ENCODE data around the gene TNFRSF9. TPM values are rescaled to one million over a fixed set of nuclear protein-coding genes. Genes with fewer than 3 reads are reported as not detected.

The TNFRSF9 gene
- total RNA-seq, 1 donor from 2014 or later: 0.28 TPM

DNA sequence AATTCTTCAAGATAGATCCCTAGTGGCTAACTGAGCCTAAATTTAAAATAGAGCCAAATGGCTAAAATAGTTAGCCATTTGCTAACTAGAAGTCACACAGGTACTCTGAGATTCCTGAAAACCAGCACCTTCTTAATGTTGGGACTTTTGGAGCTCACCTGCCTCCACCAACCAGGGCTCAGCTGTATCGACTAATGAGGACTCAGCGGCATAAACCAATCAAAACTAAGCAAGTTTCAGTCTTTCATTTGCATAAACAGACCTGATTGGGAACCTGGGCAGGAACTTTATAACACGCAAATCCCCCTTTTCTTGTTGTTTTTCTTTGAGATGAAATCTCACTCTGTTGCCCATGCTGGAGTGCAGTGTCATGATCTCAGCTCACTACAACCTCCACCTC lies 28.5 kb downstream of the TNFRSF9 start:
- TF ChIP-seq, protein P1, sequence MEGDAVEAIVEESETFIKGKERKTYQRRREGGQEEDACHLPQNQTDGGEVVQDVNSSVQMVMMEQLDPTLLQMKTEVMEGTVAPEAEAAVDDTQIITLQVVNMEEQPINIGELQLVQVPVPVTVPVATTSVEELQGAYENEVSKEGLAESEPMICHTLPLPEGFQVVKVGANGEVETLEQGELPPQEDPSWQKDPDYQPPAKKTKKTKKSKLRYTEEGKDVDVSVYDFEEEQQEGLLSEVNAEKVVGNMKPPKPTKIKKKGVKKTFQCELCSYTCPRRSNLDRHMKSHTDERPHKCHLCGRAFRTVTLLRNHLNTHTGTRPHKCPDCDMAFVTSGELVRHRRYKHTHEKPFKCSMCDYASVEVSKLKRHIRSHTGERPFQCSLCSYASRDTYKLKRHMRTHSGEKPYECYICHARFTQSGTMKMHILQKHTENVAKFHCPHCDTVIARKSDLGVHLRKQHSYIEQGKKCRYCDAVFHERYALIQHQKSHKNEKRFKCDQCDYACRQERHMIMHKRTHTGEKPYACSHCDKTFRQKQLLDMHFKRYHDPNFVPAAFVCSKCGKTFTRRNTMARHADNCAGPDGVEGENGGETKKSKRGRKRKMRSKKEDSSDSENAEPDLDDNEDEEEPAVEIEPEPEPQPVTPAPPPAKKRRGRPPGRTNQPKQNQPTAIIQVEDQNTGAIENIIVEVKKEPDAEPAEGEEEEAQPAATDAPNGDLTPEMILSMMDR (conservative IDR thresholded peaks at IDR 0.05): no peak
- Mint-ChIP-seq H3K9me3 (no peaks in the 10 kb centered on the region), H3K27ac (ENCODE audit: unreplicated experiment) (no peak overlapping the region), H3K27me3 (ENCODE audit: low read depth) (no peaks in the 10 kb centered on the region), H3K4me1 (no peaks in the 10 kb centered on the region), H3K36me3 (ENCODE audit: low read depth) (no peaks in the 10 kb centered on the region), H3K4me3 (no peak overlapping the region)
- DNase-seq (ENCODE audit: low read depth, low spot score): no peak

DNA sequence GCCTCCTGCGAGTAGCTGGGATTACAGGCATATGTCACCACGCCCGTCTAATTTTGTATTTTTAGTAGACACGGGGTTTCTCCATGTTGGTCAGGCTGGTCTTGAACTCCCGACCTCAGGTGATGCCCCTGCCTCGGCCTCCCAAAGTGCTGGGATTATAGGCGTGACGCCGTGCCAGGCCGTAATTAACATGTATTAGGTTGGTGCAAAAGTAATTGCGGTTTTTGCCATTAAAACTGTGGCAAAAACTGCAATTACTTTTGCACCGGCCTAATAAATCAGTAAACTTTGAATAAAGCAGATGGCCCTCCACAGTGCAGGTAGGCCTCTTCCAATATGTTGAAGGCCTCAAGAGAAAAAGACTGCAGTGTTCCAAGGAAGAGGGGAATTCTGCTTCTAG lies 35.4 kb downstream of the TNFRSF9 start:
- TF ChIP-seq, protein P1 (conservative IDR thresholded peaks at IDR 0.05): no peak
- Mint-ChIP-seq H3K36me3 (ENCODE audit: low read depth) (no peaks in the 10 kb centered on the region), H3K4me1 (no peaks in the 10 kb centered on the region), H3K9me3 (no peaks in the 10 kb centered on the region), H3K4me3 (no peak overlapping the region), H3K27me3 (ENCODE audit: low read depth) (peaks cover 2% of the 10 kb centered on the region), H3K27ac (ENCODE audit: unreplicated experiment) (no peak overlapping the region)
- no peak for DNase-seq (ENCODE audit: low read depth, low spot score)

GRCh38 chr1:7902478-7903085 lies 38.1 kb downstream of the TNFRSF9 start:
- Mint-ChIP-seq H3K4me3 (no peak overlapping the region), H3K9me3 (no peaks in the 10 kb centered on the region), H3K27me3 (ENCODE audit: low read depth) (peaks cover 2% of the 10 kb centered on the region), H3K4me1 (no peaks in the 10 kb centered on the region), H3K27ac (ENCODE audit: unreplicated experiment) (no peak overlapping the region), H3K36me3 (ENCODE audit: low read depth) (no peaks in the 10 kb centered on the region)
- TF ChIP-seq, protein P1 (conservative IDR thresholded peaks at IDR 0.05): peak; percentile 79
- DNase-seq (ENCODE audit: low read depth, low spot score): peak; percentile 75

- DNase-seq (ENCODE audit: low read depth, low spot score): no peak
- Mint-ChIP-seq H3K27ac (ENCODE audit: unreplicated experiment) (no peak overlapping the region), H3K9me3 (no peaks in the 10 kb centered on the region), H3K36me3 (ENCODE audit: low read depth) (no peaks in the 10 kb centered on the region), H3K4me3 (no peak overlapping the region), H3K27me3 (ENCODE audit: low read depth) (peaks cover 2% of the 10 kb centered on the region), H3K4me1 (no peaks in the 10 kb centered on the region)
- TF ChIP-seq, protein P1 (conservative IDR thresholded peaks at IDR 0.05): no peak
These were observed 40.9 kb downstream of the TNFRSF9 start for GRCh38 chr1:7899741-7900140.

DNA sequence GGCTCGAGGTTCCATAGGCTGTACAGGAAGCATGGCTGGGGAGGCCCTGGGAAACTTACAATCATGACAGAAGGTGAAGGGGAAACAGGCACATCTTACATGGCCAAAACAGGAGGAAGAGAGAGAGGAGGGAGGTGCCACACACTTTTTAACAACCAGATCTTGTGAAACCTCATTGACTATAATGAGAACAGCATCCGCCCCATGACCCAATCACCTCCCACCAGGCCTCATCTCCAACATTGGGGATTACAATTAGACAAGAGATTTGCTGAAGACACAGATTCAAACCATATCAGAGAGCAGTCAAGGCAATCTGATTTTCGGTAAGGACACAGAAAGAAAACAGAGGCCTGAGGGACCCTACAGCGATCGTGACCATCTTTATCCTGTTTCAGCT lies 41.7 kb downstream of the TNFRSF9 start:
- DNase-seq (ENCODE audit: low read depth, low spot score): no peak
- no peaks in the 10 kb centered on the region for H3K4me1 Mint-ChIP-seq
- TF ChIP-seq, protein P1 (conservative IDR thresholded peaks at IDR 0.05): no peak
- H3K27ac Mint-ChIP-seq (ENCODE audit: unreplicated experiment): peak overlapping the region; percentile 32
- H3K4me3 Mint-ChIP-seq: no peak overlapping the region
- H3K36me3 Mint-ChIP-seq (ENCODE audit: low read depth): no peaks in the 10 kb centered on the region
- no peaks in the 10 kb centered on the region for H3K9me3 Mint-ChIP-seq
- peaks cover 2% of the 10 kb centered on the region for H3K27me3 Mint-ChIP-seq (ENCODE audit: low read depth)

Data from neural crest cell (in vitro differentiated cells).